SJCRH30 (cell line): ENCODE measurements around the gene SULT4A1. TPM values are rescaled to one million over a fixed set of nuclear protein-coding genes. Genes with fewer than 3 reads are reported as not detected.
A peak's percentile ranks its signal among the peaks of the same experiment; 100 is the strongest.

ENCODE experiments used
- DNase-seq, 2 experiments: peaks; one replicate each; pipeline ENCODE4 v3.0.0-alpha.2; 2015 to 2020
- H3K27ac ChIP-seq: fragments of 250-450 bp; sonication (Bioruptor Pico); 2 replicates; pipeline ENCODE4 v1.5.1; 2020; ENCODE audit warnings: mild to moderate bottlenecking, moderate library complexity
- H3K27me3 ChIP-seq: fragments of 250-450 bp; sonication (Bioruptor Pico); 2 replicates; pipeline ENCODE4 v1.5.1; 2020; ENCODE audit warnings: mild to moderate bottlenecking, moderate library complexity
- H3K36me3 ChIP-seq: fragments of 250-450 bp; sonication (Bioruptor Pico); 2 replicates; pipeline ENCODE4 v1.5.1; 2020; ENCODE audit warnings: mild to moderate bottlenecking, moderate library complexity
- H3K4me1 ChIP-seq: fragments of 250-450 bp; sonication (Bioruptor Pico); 2 replicates; pipeline ENCODE4 v1.5.1; 2020; ENCODE audit warnings: mild to moderate bottlenecking, moderate library complexity
- H3K4me3 ChIP-seq: fragments of 250-450 bp; sonication (Bioruptor Pico); 2 replicates; pipeline ENCODE4 v1.5.1; 2020; ENCODE audit warnings: mild to moderate bottlenecking, moderate library complexity
- H3K9me3 ChIP-seq: fragments of 250-450 bp; sonication (Bioruptor Pico); replicated peaks from 2 replicates; pipeline ENCODE4 v1.5.1; 2020; ENCODE audit warnings: mild to moderate bottlenecking, moderate library complexity
- total RNA-seq: library from RNA; depleted of rRNA; stranded (reverse); fragments of >200 nt; shearing (Covaris generic); gene quantifications from 2 replicates; pipeline ENCODE4 v1.2.3, GENCODE V29; 2014

Gene SULT4A1
- total RNA-seq, 1 experiment from 2014 or later = not detected

DNA sequence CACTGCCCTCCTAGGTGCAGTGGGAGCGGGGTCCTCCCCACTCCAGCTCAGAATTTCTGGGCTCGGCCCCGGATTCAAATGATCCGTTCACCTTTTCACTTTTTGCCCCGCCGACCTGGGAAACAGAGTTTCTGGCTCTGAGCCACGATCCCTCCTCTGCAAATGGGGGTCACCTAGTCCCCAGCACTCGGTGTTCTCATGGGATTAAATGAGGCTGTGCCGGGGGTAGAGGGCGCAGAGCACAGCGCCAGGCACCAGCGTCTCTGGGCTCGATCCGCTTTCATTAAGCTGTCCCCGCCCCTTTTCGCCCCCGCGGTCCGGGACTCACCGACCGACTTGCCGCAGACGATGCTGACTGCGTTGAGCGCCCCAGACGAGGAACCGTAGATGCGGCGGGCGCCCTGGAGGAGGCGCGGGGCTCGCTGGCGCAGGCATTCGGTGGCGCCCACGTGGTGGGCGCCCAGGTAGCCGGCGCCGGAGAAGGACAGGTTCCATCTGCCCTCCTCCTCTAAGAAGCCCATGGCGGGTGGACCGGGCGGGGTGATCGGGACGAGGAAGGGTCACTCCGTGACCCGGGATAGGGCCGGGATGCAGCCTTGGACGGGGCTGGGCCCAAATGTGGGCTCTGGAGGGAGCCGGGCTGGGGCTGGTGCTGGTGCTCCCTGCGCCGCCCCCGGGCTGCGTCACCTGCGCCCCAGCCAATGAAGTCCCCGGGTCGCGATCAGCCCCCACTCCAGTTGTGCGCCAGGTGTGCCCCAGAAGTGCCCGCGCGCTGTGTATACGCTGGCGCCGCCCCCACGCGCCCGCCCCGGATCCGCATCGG lies 29.3 kb upstream of the SULT4A1 start, which contains the start of gene PNPLA5:
PNPLA5 (minus strand) TSS at position 654 of the 823 bp plus-strand sequence; CDS start at position 521, 133 bp downstream.
- no peaks in the 10 kb centered on the region for H3K36me3 ChIP-seq
- no peak within 1 kb of the TSS for H3K27ac ChIP-seq
- H3K9me3 ChIP-seq = no peaks in the 10 kb centered on the region
- peaks cover 14% of the 10 kb centered on the region for H3K27me3 ChIP-seq
- DNase-seq = no peak
- no peaks in the 10 kb centered on the region for H3K4me1 ChIP-seq
- no peak within 1 kb of the TSS for H3K4me3 ChIP-seq

DNA sequence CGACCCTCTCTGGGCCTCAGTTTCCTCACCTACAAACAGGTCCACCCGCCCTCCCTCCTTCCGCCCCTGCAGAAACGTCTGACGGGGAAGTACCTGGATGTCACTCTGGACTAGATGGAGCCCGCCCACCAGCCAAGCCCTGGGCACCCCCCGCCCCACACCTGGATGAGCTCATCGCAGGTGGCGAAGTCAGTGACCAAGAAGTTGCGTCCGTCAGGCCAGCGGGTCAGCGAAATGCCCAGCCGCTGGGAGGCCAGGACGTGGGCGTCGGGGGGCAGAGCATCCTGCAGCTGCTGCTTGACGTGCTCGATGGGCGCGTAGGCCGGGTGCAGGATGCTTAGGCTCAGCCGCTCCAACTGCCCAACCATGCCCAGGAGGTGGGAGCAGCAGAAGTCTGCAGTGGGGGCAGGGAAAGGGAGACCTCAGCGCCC lies 28.6 kb upstream of the SULT4A1 start:
- H3K36me3 ChIP-seq = no peaks in the 10 kb centered on the region
- no peak for DNase-seq
- no peaks in the 10 kb centered on the region for H3K4me1 ChIP-seq
- H3K4me3 ChIP-seq = no peak overlapping the region
- H3K27me3 ChIP-seq = peaks cover 14% of the 10 kb centered on the region
- H3K9me3 ChIP-seq = no peaks in the 10 kb centered on the region
- H3K27ac ChIP-seq = no peak overlapping the region

DNA sequence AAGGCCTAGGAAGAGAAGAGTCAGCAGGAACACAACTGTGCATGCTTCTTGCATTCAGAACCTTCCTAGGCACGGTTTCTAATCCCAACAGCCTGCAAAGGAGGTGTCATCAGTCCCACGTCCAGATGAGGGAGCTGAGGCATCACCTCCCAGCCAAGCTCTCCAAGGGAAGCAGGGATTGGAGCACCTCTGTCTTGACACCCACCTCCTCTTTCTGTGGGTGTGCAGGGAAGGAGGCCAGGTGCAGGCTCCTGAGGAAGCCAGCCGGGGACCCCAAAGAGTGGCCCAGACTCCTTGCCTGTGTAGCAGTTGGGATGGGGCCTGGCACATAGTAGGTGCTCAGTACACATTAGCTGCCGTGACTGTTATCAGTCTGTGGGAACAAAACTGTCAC lies 27.5 kb upstream of the SULT4A1 start:
- no peaks in the 10 kb centered on the region for H3K9me3 ChIP-seq
- H3K4me3 ChIP-seq = no peak overlapping the region
- H3K27ac ChIP-seq = no peak overlapping the region
- no peak for DNase-seq
- H3K36me3 ChIP-seq = no peaks in the 10 kb centered on the region
- no peaks in the 10 kb centered on the region for H3K4me1 ChIP-seq
- peaks cover 14% of the 10 kb centered on the region; the same call in 1 of the 2 replicates for H3K27me3 ChIP-seq

DNA sequence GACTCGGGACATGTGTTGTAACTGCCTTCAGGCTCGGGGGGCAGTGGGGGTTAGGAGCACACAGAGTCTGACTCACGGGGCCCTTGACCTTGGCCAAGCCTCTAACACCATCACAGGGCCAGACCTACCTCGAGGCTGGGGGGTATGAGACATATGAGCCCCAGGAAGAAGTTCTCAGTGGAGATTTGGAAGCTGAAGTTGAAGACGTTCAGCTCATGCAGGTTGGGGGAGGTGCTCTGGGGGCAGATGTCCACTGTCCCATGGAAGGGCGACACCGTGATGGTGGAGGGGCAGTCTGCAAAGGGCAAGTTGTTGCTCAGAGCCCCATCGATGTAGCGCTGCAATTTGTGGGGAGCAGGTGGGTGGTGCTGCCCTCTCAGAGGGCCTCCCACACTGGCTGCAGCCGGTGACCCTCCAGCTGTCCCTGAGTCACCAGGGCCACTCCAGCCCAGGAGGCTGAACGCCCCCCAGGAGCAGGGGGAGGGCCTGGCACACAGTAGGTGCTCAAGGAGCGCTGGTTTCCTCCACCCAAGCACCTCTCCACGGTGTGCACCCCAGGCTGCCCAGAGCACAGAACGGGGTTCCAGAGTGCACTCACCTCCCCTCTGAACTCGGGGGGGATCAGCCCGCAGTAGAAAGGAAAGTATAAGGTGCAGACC lies 27.0 kb upstream of the SULT4A1 start:
- H3K9me3 ChIP-seq = no peaks in the 10 kb centered on the region
- peaks cover 10% of the 10 kb centered on the region; the same call in 1 of the 2 replicates for H3K27me3 ChIP-seq
- H3K36me3 ChIP-seq = no peaks in the 10 kb centered on the region
- H3K4me3 ChIP-seq = no peak overlapping the region
- no peaks in the 10 kb centered on the region for H3K4me1 ChIP-seq
- H3K27ac ChIP-seq = no peak overlapping the region
- DNase-seq = no peak

DNA sequence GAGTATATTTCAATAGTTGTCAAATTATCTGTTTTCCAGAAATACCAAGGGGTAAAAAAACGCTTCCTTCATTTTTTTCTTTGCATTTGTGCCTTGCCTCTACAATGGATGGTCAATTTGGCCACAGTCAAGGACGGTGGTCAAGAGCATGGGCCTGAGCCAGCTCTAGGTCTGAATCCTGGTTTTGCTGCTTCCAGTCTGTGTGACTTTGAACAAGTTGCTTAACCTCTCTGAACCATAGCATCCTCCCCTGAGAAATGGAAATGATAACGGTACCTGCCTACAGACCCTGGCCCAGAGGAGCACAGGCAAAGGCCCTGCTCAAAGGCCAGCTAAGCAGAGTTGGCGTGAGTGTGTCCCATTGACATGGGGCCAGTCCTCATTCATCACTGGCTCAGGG lies 26.4 kb upstream of the SULT4A1 start:
- Histone ChIP-seq H3K27ac (no peak overlapping the region), H3K4me1 (no peaks in the 10 kb centered on the region), H3K4me3 (no peak overlapping the region), H3K27me3 (peaks cover 6% of the 10 kb centered on the region; the same call in 1 of the 2 replicates), H3K36me3 (no peaks in the 10 kb centered on the region), H3K9me3 (no peaks in the 10 kb centered on the region)
- no peak for DNase-seq

DNA sequence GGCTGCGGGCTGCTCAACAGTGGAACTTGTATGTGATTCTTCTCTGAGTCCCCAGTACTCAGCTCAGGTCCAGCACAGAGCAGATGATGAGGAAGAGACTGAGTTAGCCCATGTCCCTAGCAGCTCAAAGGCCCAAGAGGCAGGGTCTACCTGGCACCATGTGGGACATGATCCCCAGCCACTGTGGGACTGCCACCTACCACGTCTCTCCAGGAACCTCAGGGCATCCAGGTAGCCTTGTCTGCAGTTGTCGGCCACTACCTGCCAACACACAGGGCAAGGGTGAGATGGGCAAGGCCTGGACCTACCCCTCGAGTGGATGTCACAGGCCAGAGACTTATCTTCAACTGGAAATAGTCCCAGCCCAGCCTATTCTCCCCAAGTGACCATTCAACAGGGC lies 25.1 kb upstream of the SULT4A1 start:
- no peaks in the 10 kb centered on the region for H3K9me3 ChIP-seq
- H3K4me1 ChIP-seq = no peaks in the 10 kb centered on the region
- DNase-seq = no peak
- H3K36me3 ChIP-seq = no peaks in the 10 kb centered on the region
- H3K27me3 ChIP-seq = 0 out of 2 replicates have a peak, but pooled peaks cover 3% of the 10 kb centered on the region
- H3K4me3 ChIP-seq = no peak overlapping the region
- no peak overlapping the region for H3K27ac ChIP-seq

DNA sequence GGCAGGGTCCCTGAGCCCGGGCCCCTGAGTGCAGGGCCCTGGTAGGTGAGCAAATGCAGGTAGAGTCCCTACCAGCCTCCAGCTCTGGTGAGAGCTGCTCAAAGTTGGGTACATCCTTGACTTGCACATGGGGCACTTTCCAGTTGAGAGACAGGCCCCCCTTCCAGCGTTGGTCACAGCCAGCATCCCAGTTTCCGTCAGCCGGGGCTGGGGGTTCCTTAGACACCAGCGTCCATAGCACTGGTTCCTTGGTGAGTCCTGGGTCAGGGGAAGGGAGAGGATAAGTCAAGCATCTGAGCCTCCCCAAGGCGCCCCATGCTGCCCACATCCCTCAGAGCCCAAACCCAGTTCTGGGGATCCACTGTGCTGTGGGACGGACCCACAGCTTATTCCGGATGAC lies 23.9 kb upstream of the SULT4A1 start:
- H3K27me3 ChIP-seq = 0 out of 2 replicates have a peak, but pooled peaks cover 3% of the 10 kb centered on the region
- no peak overlapping the region for H3K27ac ChIP-seq

DNA sequence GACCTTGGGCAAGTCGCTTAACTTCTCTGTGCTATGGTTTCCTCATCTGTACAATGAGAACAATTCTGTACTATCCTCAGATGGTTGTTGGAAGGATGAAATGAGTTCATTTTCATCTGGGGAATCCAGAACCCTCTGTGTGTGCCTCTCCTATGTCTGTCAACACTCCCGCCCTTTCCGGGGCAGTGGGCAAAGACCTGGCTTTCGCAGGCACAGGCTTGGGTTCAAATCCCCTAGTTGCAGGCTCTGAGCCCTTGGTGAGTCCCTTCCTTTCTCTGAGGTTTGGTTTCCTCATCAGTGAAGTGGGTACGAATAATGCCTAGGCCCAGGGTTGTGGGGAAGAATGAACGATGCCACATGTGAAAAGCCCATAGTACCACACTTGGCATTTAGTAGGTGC lies 23.5 kb upstream of the SULT4A1 start:
- no peaks in the 10 kb centered on the region for H3K4me1 ChIP-seq
- no peak overlapping the region for H3K4me3 ChIP-seq
- no peak overlapping the region for H3K27ac ChIP-seq
- 0 out of 2 replicates have a peak, but pooled peaks cover 3% of the 10 kb centered on the region for H3K27me3 ChIP-seq
- H3K36me3 ChIP-seq = no peaks in the 10 kb centered on the region
- no peaks in the 10 kb centered on the region for H3K9me3 ChIP-seq
- DNase-seq = no peak

More for the DNA sequence above, 23.9 kb upstream of the SULT4A1 start:
- Histone ChIP-seq H3K36me3 (no peaks in the 10 kb centered on the region), H3K4me3 (no peak overlapping the region), H3K9me3 (no peaks in the 10 kb centered on the region), H3K4me1 (no peaks in the 10 kb centered on the region)
- DNase-seq = no peak

DNA sequence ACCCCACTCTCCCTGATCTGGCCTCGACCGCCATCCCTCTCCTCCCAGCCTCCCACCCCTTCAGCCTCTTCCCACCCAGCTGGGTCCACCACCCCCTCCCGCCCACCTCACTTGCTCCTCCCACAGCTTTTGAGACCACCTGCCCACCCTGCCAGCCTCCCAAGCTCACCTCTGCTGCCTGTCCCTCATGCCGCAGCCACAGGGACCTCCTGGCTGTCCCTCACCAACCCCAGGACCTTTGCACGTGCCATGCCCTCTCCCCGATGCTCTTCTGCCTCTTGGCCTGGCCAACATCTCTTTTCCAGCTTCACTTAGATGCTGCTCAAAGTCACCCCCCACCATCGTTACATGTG lies 23.0 kb upstream of the SULT4A1 start:
- H3K4me1 ChIP-seq = no peaks in the 10 kb centered on the region
- no peak for DNase-seq
- H3K9me3 ChIP-seq = no peaks in the 10 kb centered on the region
- H3K36me3 ChIP-seq = no peaks in the 10 kb centered on the region
- no peak overlapping the region for H3K27ac ChIP-seq
- no peak overlapping the region for H3K4me3 ChIP-seq
- H3K27me3 ChIP-seq = 0 out of 2 replicates have a peak, but pooled peaks cover 3% of the 10 kb centered on the region

DNA sequence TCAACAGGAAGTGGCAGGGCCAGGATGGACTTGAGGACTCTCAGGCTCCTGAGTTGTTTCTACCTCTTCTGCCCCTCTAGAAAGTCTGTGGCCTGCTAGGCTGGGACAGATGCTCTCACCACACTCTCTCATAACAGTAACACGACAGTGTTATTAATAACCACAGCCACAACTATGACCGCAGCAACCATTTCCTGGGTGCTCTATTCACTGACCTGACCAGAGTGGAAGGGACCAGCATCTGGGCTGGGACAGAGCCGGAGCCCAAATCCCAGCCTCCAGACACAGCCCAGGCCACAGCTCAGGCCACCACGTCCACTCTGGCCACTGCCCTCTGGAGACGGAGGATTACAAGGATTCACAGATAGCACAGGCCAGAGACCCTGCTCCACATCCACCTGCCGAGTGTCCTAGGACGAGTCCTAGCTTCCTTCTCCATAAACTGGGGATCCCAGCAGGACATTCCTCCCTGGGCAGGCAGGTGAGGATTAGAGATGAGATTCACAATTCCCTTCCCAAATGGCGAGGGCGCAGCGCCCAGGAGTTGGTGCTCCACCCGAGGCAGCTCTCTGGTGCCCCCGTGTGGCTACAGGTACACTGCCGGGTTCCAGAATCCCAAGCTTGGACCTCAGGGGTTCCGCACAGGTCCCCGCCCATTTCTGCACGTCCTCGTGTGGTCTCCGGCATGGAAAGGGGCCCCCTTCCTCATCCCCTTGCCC lies 22.4 kb upstream of the SULT4A1 start:
- Histone ChIP-seq H3K36me3 (no peaks in the 10 kb centered on the region), H3K27ac (no peak overlapping the region), H3K4me1 (no peaks in the 10 kb centered on the region), H3K4me3 (no peak overlapping the region), H3K9me3 (no peaks in the 10 kb centered on the region), H3K27me3 (0 out of 2 replicates have a peak, but pooled peaks cover 3% of the 10 kb centered on the region)
- DNase-seq = peak; percentile 37 to 55

DNA sequence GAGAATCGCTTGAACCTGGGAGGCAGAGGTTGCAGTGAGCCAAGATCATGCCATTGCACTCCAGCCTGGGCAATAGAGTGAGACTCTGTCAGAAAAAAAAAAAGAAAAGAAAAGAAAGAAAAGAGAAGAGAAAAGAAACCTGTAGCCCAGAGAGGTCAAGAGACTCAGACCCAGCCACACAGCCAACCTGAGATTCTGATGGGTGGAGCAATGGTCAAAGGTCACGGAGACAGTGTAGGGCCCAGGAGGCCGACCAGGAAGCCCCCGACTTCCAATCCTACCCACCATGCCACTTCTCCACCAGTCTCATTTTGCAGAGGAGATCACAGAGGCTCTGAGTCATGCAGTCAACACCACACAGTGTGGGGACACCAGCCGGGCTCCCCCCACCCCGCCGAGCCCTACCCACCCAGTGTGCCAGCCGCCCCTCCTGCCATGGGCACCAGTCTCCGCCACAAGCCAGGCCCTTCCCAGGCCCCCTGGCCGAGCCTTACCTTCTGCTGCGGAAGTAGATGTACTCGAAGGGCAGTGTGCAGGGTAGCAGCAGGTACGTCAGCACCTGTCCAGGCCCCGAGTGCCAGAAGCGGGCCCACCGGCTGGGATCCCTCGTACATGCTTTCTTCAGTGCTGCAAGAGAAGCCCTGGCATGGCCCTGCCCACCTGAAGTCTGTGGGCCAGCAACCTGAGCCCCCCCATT lies 21.6 kb upstream of the SULT4A1 start:
- Histone ChIP-seq H3K27ac (no peak overlapping the region), H3K4me1 (no peaks in the 10 kb centered on the region), H3K36me3 (no peaks in the 10 kb centered on the region), H3K9me3 (no peaks in the 10 kb centered on the region), H3K4me3 (no peak overlapping the region), H3K27me3 (0 out of 2 replicates have a peak, but pooled peaks cover 3% of the 10 kb centered on the region)
- no peak for DNase-seq

DNA sequence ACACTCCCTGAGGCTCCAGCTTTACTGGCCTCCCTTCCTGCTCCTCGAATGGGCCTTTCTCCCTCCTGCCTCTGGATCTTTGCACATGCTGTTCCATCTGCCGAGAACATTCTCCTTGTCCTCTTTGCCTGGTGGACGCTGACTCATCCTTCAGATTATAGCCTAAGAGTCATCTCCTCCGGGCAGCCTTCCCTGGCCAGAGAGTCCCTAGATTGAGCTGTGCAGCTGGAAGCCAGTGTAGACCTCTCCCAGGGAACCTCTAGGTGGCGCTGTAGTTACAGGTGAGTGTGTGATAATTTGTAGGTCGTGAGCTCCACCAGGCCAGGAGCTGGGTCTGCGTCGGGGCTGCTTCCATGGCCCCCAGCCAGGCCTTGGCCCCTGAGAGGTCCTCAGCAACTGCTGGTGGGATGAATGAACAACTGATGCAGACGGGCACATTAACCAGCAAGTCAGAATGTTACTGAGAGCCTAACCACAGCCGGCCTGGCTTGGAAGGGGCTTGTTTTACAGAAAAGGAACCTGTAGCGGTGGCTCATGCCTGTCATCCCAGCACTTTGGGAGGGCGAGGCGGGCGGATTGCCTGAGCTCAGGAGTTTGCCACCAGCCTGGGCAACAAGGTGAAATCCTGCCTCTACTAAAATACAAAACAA lies 20.8 kb upstream of the SULT4A1 start:
- no peaks in the 10 kb centered on the region for H3K4me1 ChIP-seq
- H3K36me3 ChIP-seq = no peaks in the 10 kb centered on the region
- no peak overlapping the region for H3K4me3 ChIP-seq
- DNase-seq = peak; percentile 63 to 80
- 0 out of 2 replicates have a peak, but pooled peaks cover 3% of the 10 kb centered on the region for H3K27me3 ChIP-seq
- H3K9me3 ChIP-seq = no peaks in the 10 kb centered on the region
- H3K27ac ChIP-seq = no peak overlapping the region

DNA sequence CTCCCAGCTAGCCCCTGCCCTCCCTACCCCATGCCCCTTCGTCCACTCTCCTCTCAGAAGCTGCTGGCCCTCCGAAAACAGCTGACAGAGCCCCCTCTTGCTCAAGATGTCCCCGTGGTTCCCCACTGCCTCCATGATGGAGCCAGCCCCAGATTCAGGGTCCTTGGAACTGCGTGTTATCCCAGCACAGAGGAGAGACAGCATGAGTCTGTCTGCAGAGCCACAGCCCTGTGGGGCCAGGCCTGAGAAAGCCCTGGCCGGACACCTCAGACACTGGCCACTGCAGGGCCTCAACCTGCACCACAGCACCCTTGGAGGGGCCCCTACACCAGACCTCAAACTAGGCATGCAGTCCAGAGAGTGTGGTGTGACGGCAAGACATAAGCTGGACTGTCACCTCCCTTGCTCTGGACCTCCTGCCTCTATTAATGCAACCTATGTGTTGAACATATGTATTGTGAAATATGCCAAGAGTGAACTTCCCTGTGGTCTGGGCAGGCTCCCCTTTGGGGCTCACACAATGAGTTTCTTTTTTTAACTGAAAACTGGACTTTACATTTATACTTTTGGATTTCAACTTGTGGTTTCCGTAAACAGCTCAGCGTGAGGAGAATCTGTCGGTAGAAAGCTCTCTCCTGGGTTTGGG lies 19.9 kb upstream of the SULT4A1 start:
- Histone ChIP-seq H3K4me1 (no peaks in the 10 kb centered on the region), H3K27me3 (0 out of 2 replicates have a peak, but pooled peaks cover 3% of the 10 kb centered on the region), H3K9me3 (no peaks in the 10 kb centered on the region), H3K36me3 (no peaks in the 10 kb centered on the region), H3K27ac (no peak overlapping the region), H3K4me3 (no peak overlapping the region)
- DNase-seq = no peak
